Hematopoietic multipotent progenitor cell treated with erythropoietin and hydrocortisone succinate and interleukin-3 and kit ligand, for 8 days (in vitro differentiated cells): ENCODE data around the gene ATP6V0A1.
A peak's percentile ranks its signal among the peaks of the same experiment; 100 is the strongest.
"Not testable (repeated sequence)": the region's sequence is repeated elsewhere in the genome, so short reads cannot be mapped to it uniquely, and the experiment has no call there.

Experiments used
- DNase-seq: peaks from one replicate; pipeline ENCODE4 v3.0.0-alpha.2; 2015

The ATP6V0A1 gene

GRCh38 chr17:42438600-42439567, 19.8 kb upstream of the ATP6V0A1 start:
- DNase-seq, result peak; percentile 62

GRCh38 chr17:42441371-42442195, 17.1 kb upstream of the ATP6V0A1 start:
- no peak for DNase-seq

- DNase-seq, result no peak
Measured at GRCh38 chr17:42442196-42442565, 16.5 kb upstream of the ATP6V0A1 start.

- DNase-seq, result not testable (repeated sequence)
Measured at GRCh38 chr17:42449176-42449575, 9.5 kb upstream of the ATP6V0A1 start.

- DNase-seq, result not testable (repeated sequence)
Measured at GRCh38 chr17:42449838-42450237, 8.8 kb upstream of the ATP6V0A1 start.

- not testable (repeated sequence) for DNase-seq
Measured at GRCh38 chr17:42451270-42451669, 7.4 kb upstream of the ATP6V0A1 start.

GRCh38 chr17:42453439-42453838, 5.2 kb upstream of the ATP6V0A1 start:
- peak; percentile 11 for DNase-seq

GRCh38 chr17:42454987-42455386, 3.7 kb upstream of the ATP6V0A1 start:
- DNase-seq, result not testable (repeated sequence)

GRCh38 chr17:42456223-42457106, 2.2 kb upstream of the ATP6V0A1 start:
- DNase-seq, result peak; percentile 79

- DNase-seq, result peak; percentile 23
Measured at GRCh38 chr17:42457107-42457792, 1.4 kb upstream of the ATP6V0A1 start.

- DNase-seq, result peak; percentile 87
Measured at GRCh38 chr17:42459256-42459800, 650 bp downstream of the ATP6V0A1 start.

GRCh38 chr17:42459801-42460281, 1.2 kb downstream of the ATP6V0A1 start:
- peak; percentile 73 for DNase-seq

- no peak for DNase-seq
Measured at GRCh38 chr17:42460371-42460770, 1.7 kb downstream of the ATP6V0A1 start.

- DNase-seq, result no peak
Measured at GRCh38 chr17:42463976-42464400, 5.3 kb downstream of the ATP6V0A1 start.

- DNase-seq, result no peak
Measured at GRCh38 chr17:42467889-42468288, 9.2 kb downstream of the ATP6V0A1 start.

- no peak for DNase-seq
Measured at GRCh38 chr17:42472709-42473521, 14.2 kb downstream of the ATP6V0A1 start.

- no peak for DNase-seq
Measured at GRCh38 chr17:42474276-42474675, 15.6 kb downstream of the ATP6V0A1 start.

GRCh38 chr17:42475121-42475520, 16.4 kb downstream of the ATP6V0A1 start:
- DNase-seq, result no peak

GRCh38 chr17:42475835-42476234, 17.2 kb downstream of the ATP6V0A1 start:
- no peak for DNase-seq

GRCh38 chr17:42476411-42476810, 17.7 kb downstream of the ATP6V0A1 start:
- DNase-seq, result no peak

- no peak for DNase-seq
Measured at GRCh38 chr17:42477173-42477572, 18.5 kb downstream of the ATP6V0A1 start.
